Keratinocyte (primary cell): ENCODE data around the gene FBXW2. TPM values are rescaled to one million over a fixed set of nuclear protein-coding genes. Genes with fewer than 3 reads are reported as not detected.

Experiments
- DNase-seq: peaks from one replicate; pipeline ENCODE4 v3.0.0-alpha.2; 2011; ENCODE audit warnings: low read depth, missing footprints, low spot score
- FAIRE-seq: peaks from 2 replicates; lab custom pipeline; 2011; peaks lifted over from hg19 to GRCh38; lab: Jason Lieb, UNC
- H2AFZ ChIP-seq: 2 replicates; pipeline ENCODE4 v1.6.0; 2012; ENCODE audit warnings: low read length, control low read depth, inconsistent platforms; ENCODE audit not compliant: control insufficient read depth
- H3K27ac ChIP-seq: 2 replicates; pipeline ENCODE4 v1.5.1; 2011; ENCODE audit warnings: low read length; ENCODE audit not compliant: control insufficient read depth, insufficient read depth
- H3K27me3 ChIP-seq: 3 replicates; pipeline ENCODE4 v1.6.0; 2011; ENCODE audit warnings: low read length; ENCODE audit not compliant: control insufficient read depth, insufficient read depth; ENCODE audit errors: extremely low read depth
- H3K36me3 ChIP-seq, 2 experiments: 2 replicates in 1 of 2; 3 replicates in 1 of 2; pipeline ENCODE4 v1.5.1; 2011; ENCODE audit warnings: low read length in 2 of 2, mild to moderate bottlenecking in 1 of 2; ENCODE audit not compliant: control insufficient read depth in 2 of 2, insufficient read depth in 2 of 2; ENCODE audit errors: extremely low read depth in 1 of 2
- H3K4me1 ChIP-seq: 3 replicates; pipeline ENCODE4 v1.5.1; 2011; ENCODE audit warnings: low read length; ENCODE audit not compliant: control insufficient read depth, insufficient read depth; ENCODE audit errors: extremely low read depth
- H3K4me2 ChIP-seq: 3 replicates; pipeline ENCODE4 v1.6.0; 2011; ENCODE audit warnings: low read depth, low read length; ENCODE audit not compliant: control insufficient read depth, insufficient read depth; ENCODE audit errors: extremely low read depth
- H3K4me3 ChIP-seq, 3 experiments: fragments of 200-600 bp in 1 of 3; sonication (generic) in 1 of 3; 2 replicates in 2 of 3; 3 replicates in 1 of 3; pipeline ENCODE4 v1.5.1; 2011 to 2016; ENCODE audit warnings: low read length in 3 of 3, mild to moderate bottlenecking in 3 of 3, control low read depth in 2 of 3, inconsistent platforms in 1 of 3, low read depth in 1 of 3, mixed read lengths in 1 of 3, mixed run types in 1 of 3, moderate library complexity in 1 of 3; ENCODE audit not compliant: control insufficient read depth in 2 of 3, insufficient read depth in 2 of 3; ENCODE audit errors: extremely low read depth in 1 of 3
- H3K79me2 ChIP-seq: 2 replicates; pipeline ENCODE4 v1.6.0; 2012; ENCODE audit warnings: low read length; ENCODE audit not compliant: control insufficient read depth, insufficient read depth
- H3K9ac ChIP-seq: 3 replicates; pipeline ENCODE4 v1.6.0; 2011; ENCODE audit warnings: low read length; ENCODE audit not compliant: control insufficient read depth, insufficient read depth; ENCODE audit errors: extremely low read depth
- H3K9me1 ChIP-seq: 3 replicates; pipeline ENCODE4 v1.6.0; 2011; ENCODE audit warnings: low read length; ENCODE audit not compliant: control insufficient read depth, insufficient read depth; ENCODE audit errors: extremely low read depth
- H3K9me3 ChIP-seq: 2 replicates; pipeline ENCODE4 v1.5.1; 2012; ENCODE audit warnings: low read depth, low read length; ENCODE audit not compliant: control insufficient read depth
- H4K20me1 ChIP-seq: 3 replicates; pipeline ENCODE4 v1.6.0; 2011; ENCODE audit warnings: low read length; ENCODE audit not compliant: control insufficient read depth, insufficient read depth; ENCODE audit errors: extremely low read depth
- EZH2 ChIP-seq: IDR thresholded peaks from one replicate; pipeline ENCODE4 v1.6.1; 2012; ENCODE audit warnings: inconsistent platforms, mild to moderate bottlenecking, low read length, moderate library complexity
- dilution Hi-C: fragments of 300-500 bp; cut with MboI; formaldehyde crosslinking; loops from one replicate; pipeline ENCODE4 v1.7.0; 2020; ENCODE audit warnings: low sequenced_read_pairs; ENCODE audit not compliant: extremely low pct_ligation_motif_present
- polyA plus RNA-seq, 5 experiments: library from polyadenylated mRNA; depleted of rRNA in 3 of 5; stranded (reverse) in 3 of 5; stranded (forward) in 1 of 5; unstranded in 1 of 5; fragments of >200 nt; gene quantifications; 1 replicate in 1 of 5; 2 replicates in 3 of 5; 3 replicates in 1 of 5; pipeline versions ENCODE4 v1.2.1 to v1.2.3, GENCODE V29; 2011 to 2012; ENCODE audit warnings: missing spikeins in 2 of 5, low read depth in 1 of 5, low replicate concordance in 1 of 5
- TF ChIP-seq, protein P1 (sequence below), 3 experiments: IDR thresholded peaks in 1 of 3; conservative IDR thresholded peaks in 1 of 3; optimal IDR thresholded peaks in 1 of 3; 2 replicates in 2 of 3; 3 replicates in 1 of 3; pipeline versions ENCODE3 to v1.5.1; 2011; ENCODE audit warnings: low read length in 3 of 3, mild to moderate bottlenecking in 3 of 3, moderate library complexity in 2 of 3, control low read depth in 1 of 3, inconsistent platforms in 1 of 3; ENCODE audit not compliant: insufficient read depth in 2 of 3; ENCODE audit errors: extremely low read depth in 1 of 3

The FBXW2 gene
- polyA plus RNA-seq, 1 donor (not counting 4 experiments of a cell fraction or from before 2014, with no cell fraction given) = 68.3 TPM

DNA sequence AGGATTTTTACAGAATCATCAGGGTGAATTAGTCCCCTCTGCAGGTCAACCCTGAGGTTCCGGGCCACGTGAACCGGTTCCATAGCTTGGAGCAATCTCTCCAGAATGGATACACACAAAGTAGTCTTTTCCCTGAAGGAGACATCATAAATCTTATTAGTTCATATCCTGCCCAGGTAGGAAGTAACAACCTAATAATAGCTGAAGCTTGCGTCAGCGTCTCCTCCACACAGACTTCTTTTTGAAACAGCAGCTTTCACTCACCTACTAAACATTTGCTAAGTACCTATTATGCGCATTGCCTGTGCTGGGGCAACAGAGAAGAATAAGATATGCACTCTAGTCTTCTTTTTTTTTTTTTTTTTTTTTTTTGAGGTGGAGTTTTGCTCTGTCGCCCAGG lies 40.1 kb upstream of the FBXW2 start:
- no peaks in the 10 kb centered on the region for H3K4me1 ChIP-seq
- TF ChIP-seq, protein P1, sequence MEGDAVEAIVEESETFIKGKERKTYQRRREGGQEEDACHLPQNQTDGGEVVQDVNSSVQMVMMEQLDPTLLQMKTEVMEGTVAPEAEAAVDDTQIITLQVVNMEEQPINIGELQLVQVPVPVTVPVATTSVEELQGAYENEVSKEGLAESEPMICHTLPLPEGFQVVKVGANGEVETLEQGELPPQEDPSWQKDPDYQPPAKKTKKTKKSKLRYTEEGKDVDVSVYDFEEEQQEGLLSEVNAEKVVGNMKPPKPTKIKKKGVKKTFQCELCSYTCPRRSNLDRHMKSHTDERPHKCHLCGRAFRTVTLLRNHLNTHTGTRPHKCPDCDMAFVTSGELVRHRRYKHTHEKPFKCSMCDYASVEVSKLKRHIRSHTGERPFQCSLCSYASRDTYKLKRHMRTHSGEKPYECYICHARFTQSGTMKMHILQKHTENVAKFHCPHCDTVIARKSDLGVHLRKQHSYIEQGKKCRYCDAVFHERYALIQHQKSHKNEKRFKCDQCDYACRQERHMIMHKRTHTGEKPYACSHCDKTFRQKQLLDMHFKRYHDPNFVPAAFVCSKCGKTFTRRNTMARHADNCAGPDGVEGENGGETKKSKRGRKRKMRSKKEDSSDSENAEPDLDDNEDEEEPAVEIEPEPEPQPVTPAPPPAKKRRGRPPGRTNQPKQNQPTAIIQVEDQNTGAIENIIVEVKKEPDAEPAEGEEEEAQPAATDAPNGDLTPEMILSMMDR (optimal IDR thresholded peaks at IDR 0.05 in 1 of 3, IDR thresholded peaks at IDR 0.05 in 1 of 3, conservative IDR thresholded peaks at IDR 0.05 in 1 of 3; ENCODE audit: extremely low read depth in 1 of 3, insufficient read depth in 2 of 3, low read length in 3 of 3) = no peak
- no peak for TF ChIP-seq EZH2

DNA sequence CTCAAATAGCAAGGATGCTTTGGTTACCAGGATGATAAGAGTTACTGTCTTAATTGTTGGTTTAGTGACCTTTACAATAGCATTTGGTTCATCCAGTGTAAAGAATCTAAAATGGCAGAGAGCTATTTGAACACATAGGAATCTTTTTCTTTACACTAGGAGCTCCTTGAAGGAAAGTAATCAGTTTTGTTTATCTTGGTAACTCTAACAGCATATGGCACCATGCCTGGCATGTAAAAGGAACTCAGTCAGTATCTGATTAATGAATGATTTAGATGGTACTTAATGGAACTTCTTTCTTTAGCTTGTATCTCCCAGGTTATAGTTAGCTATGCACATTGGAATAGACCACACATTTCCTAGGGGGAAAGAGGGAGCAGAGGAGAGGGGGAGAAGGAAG lies 39.6 kb upstream of the FBXW2 start:
- Histone ChIP-seq H3K27me3 (no peaks in the 10 kb centered on the region), H3K4me1 (no peaks in the 10 kb centered on the region), H3K9me1 (no peaks in the 10 kb centered on the region), H3K9me3 (no peaks in the 10 kb centered on the region), H3K9ac (no peak overlapping the region), H4K20me1 (no peaks in the 10 kb centered on the region), H3K79me2 (peaks cover 13% of the 10 kb centered on the region), H3K27ac (no peak overlapping the region), H3K36me3 (peaks cover 0 to 15% of the 10 kb centered on the region in 2 experiments), H3K4me2 (no peak overlapping the region), H3K4me3 (no peak overlapping the region), H2AFZ (no peak overlapping the region)
- DNase-seq = no peak
- TF ChIP-seq, protein P1 (optimal IDR thresholded peaks at IDR 0.05 in 1 of 3, IDR thresholded peaks at IDR 0.05 in 1 of 3, conservative IDR thresholded peaks at IDR 0.05 in 1 of 3; ENCODE audit: extremely low read depth in 1 of 3, insufficient read depth in 2 of 3, low read length in 3 of 3) = no peak
- TF ChIP-seq EZH2 = no peak
- dilution Hi-C loops = no loop called here
- no peak for FAIRE-seq

More for the DNA sequence above, 40.1 kb upstream of the FBXW2 start:
- H4K20me1 ChIP-seq = no peaks in the 10 kb centered on the region
- peaks cover 18% of the 10 kb centered on the region for H3K79me2 ChIP-seq
- no peaks in the 10 kb centered on the region for H3K9me1 ChIP-seq
- H2AFZ ChIP-seq = no peak overlapping the region
- H3K27ac ChIP-seq = no peak overlapping the region
- no peaks in the 10 kb centered on the region for H3K9me3 ChIP-seq
- H3K27me3 ChIP-seq = no peaks in the 10 kb centered on the region
- H3K4me3 ChIP-seq = no peak overlapping the region
- no peak for DNase-seq
- dilution Hi-C loops = no loop called here
- H3K36me3 ChIP-seq = peaks cover 0 to 15% of the 10 kb centered on the region in 2 experiments
- no peak overlapping the region for H3K4me2 ChIP-seq
- H3K9ac ChIP-seq = no peak overlapping the region
- no peak for FAIRE-seq
